ENCODE results near the gene MEF2D.

MEF2D gene

GRCh38 chr1:156537027-156537426 lies 36.5 kb upstream of the MEF2D start:
- ATAC-seq: no peak
- TF ChIP-seq CSRNP3 (CRISPR knock-in tag; IDR thresholded peaks at IDR 0.05): no peak
- no peak for TF ChIP-seq CREB5 (CRISPR knock-in tag; IDR thresholded peaks at IDR 0.05; ENCODE audit: low read depth)
- TF ChIP-seq ARNTL (CRISPR knock-in tag; IDR thresholded peaks at IDR 0.05; ENCODE audit: borderline replicate concordance, low read depth): no peak
- no peak for TF ChIP-seq CSDC2 (CRISPR knock-in tag; IDR thresholded peaks at IDR 0.05)
- no peak for TF ChIP-seq ESRRG (CRISPR knock-in tag; IDR thresholded peaks at IDR 0.05)
- TF ChIP-seq PATZ1 (CRISPR knock-in tag; IDR thresholded peaks at IDR 0.05; ENCODE audit: borderline replicate concordance): no peak
- no peak for TF ChIP-seq ZNF70 (CRISPR knock-in tag; IDR thresholded peaks at IDR 0.05)
- no peak for TF ChIP-seq OSR1 (CRISPR knock-in tag; IDR thresholded peaks at IDR 0.05)
- no peak for TF ChIP-seq SNAI2 (CRISPR knock-in tag; IDR thresholded peaks at IDR 0.05)
- TF ChIP-seq RARB (CRISPR knock-in tag; IDR thresholded peaks at IDR 0.05): no peak
- no peak for TF ChIP-seq ZNF565 (CRISPR knock-in tag; conservative IDR thresholded peaks at IDR 0.05; ENCODE audit: low read depth)
- TF ChIP-seq ZC3H10 (CRISPR knock-in tag; IDR thresholded peaks at IDR 0.05): no peak
- TF ChIP-seq ZFP30 (CRISPR knock-in tag; IDR thresholded peaks at IDR 0.05): no peak

- no peak for ATAC-seq
- TF ChIP-seq ISL1 (CRISPR knock-in tag; IDR thresholded peaks at IDR 0.05) (no peak), CREB5 (CRISPR knock-in tag; IDR thresholded peaks at IDR 0.05; ENCODE audit: low read depth) (no peak), GLIS3 (CRISPR knock-in tag; IDR thresholded peaks at IDR 0.05) (no peak), ZNF8 (CRISPR knock-in tag; IDR thresholded peaks at IDR 0.05) (no peak)
Observed at GRCh38 chr1:156534424-156535060, 34.0 kb upstream of the MEF2D start.

- TF ChIP-seq RARB (CRISPR knock-in tag; IDR thresholded peaks at IDR 0.05) (no peak), ZC3H10 (CRISPR knock-in tag; IDR thresholded peaks at IDR 0.05) (no peak), TOX (CRISPR knock-in tag; IDR thresholded peaks at IDR 0.05; ENCODE audit: borderline replicate concordance) (no peak), CSRNP3 (CRISPR knock-in tag; IDR thresholded peaks at IDR 0.05) (no peak), PATZ1 (CRISPR knock-in tag; IDR thresholded peaks at IDR 0.05; ENCODE audit: borderline replicate concordance) (no peak), CREB5 (CRISPR knock-in tag; IDR thresholded peaks at IDR 0.05; ENCODE audit: low read depth) (no peak), ISL1 (CRISPR knock-in tag; IDR thresholded peaks at IDR 0.05) (no peak), TCF4 (CRISPR knock-in tag; IDR thresholded peaks at IDR 0.05; ENCODE audit: borderline replicate concordance) (no peak), TSHZ2 (CRISPR knock-in tag; IDR thresholded peaks at IDR 0.05) (no peak), GLIS3 (CRISPR knock-in tag; IDR thresholded peaks at IDR 0.05) (no peak), OSR1 (CRISPR knock-in tag; IDR thresholded peaks at IDR 0.05) (no peak), ZFP3 (CRISPR knock-in tag; IDR thresholded peaks at IDR 0.05) (no peak)
- no peak for ATAC-seq
Observed at GRCh38 chr1:156533568-156534220, 33.1 kb upstream of the MEF2D start.
